Caco-2 (cell line): ENCODE data around the gene EMD. TPM values are rescaled to one million over a fixed set of nuclear protein-coding genes. Genes with fewer than 3 reads are reported as not detected.
"Not testable (repeated sequence)": the region's sequence is repeated elsewhere in the genome, so short reads cannot be mapped to it uniquely, and the experiment has no call there.

Experiments used
- BruUV-seq: library from RNA; stranded (reverse); fragments of 400-500 nt; replicated peaks from 2 replicates; lab custom pipeline; 2021; lab: Mats Ljungman, UMichigan
- CTCF ChIA-PET: fragments of 300-600 bp; sonication (Branson Sonifier 250); formaldehyde crosslinking; loops from one replicate; lab custom pipeline; 2022; ENCODE audit warnings: antibody characterized with exemption; lab: Charles Lee
- POLR2A ChIA-PET: fragments of 300-600 bp; sonication (Branson Sonifier 250); formaldehyde crosslinking; loops from one replicate; lab custom pipeline; 2022; ENCODE audit warnings: antibody characterized with exemption; lab: Charles Lee
- DNase-seq, 2 experiments: peaks; one replicate each; pipeline versions ENCODE4 v3.0.0 to v3.0.0-alpha.2; 2020 to 2022
- H3K27me3 ChIP-seq: replicated peaks from 2 replicates; pipeline ENCODE4 v1.6.0; 2011; ENCODE audit warnings: low read length; ENCODE audit not compliant: control insufficient read depth, insufficient read depth
- H3K36me3 ChIP-seq: 2 replicates; pipeline ENCODE4 v1.5.1; 2011; ENCODE audit warnings: low read length; ENCODE audit not compliant: control insufficient read depth, insufficient read depth
- H3K4me1 ChIP-seq: fragments of 250-450 bp; sonication (Bioruptor Pico); 2 replicates; pipeline ENCODE4 v1.5.1; 2020; ENCODE audit warnings: mild to moderate bottlenecking
- H3K4me3 ChIP-seq: 2 replicates; pipeline ENCODE4 v1.5.1; 2011; ENCODE audit warnings: low read depth, mild to moderate bottlenecking, control low read depth, low read length
- H3K9me3 ChIP-seq: fragments of 250-450 bp; sonication (Bioruptor Pico); 2 replicates; pipeline ENCODE4 v1.5.1; 2020; ENCODE audit warnings: mild to moderate bottlenecking, moderate library complexity
- H3K27ac Mint-ChIP-seq: one replicate; pipeline ENCODE4 v1.8.0; 2022; ENCODE audit warnings: mixed read lengths; ENCODE audit not compliant: unreplicated experiment
- H3K27me3 Mint-ChIP-seq: one replicate; pipeline ENCODE4 v1.8.0; 2022; ENCODE audit warnings: mixed read lengths; ENCODE audit not compliant: insufficient read depth, unreplicated experiment
- H3K36me3 Mint-ChIP-seq: one replicate; pipeline ENCODE4 v1.8.0; 2022; ENCODE audit warnings: mild to moderate bottlenecking, mixed read lengths; ENCODE audit not compliant: insufficient read depth, unreplicated experiment
- H3K4me1 Mint-ChIP-seq: one replicate; pipeline ENCODE4 v1.8.0; 2022; ENCODE audit warnings: low read depth, mixed read lengths; ENCODE audit not compliant: unreplicated experiment
- H3K4me3 Mint-ChIP-seq: one replicate; pipeline ENCODE4 v1.8.0; 2022; ENCODE audit warnings: mild to moderate bottlenecking, moderate library complexity, mixed read lengths; ENCODE audit not compliant: unreplicated experiment
- H3K9me3 Mint-ChIP-seq: one replicate; pipeline ENCODE4 v1.8.0; 2022; ENCODE audit warnings: mixed read lengths; ENCODE audit not compliant: unreplicated experiment
- CTCF ChIP-seq, 2 experiments: fragments of 200-600 bp in 1 of 2; IDR thresholded peaks; 1 replicate in 1 of 2; 2 replicates in 1 of 2; pipeline versions ENCODE4 v1.5.1 to v1.8.0; 2011 to 2022; ENCODE audit warnings: antibody characterized with exemption in 1 of 2, control low read depth in 1 of 2, inconsistent platforms in 1 of 2, low read depth in 1 of 2, low read length in 1 of 2, mild to moderate bottlenecking in 1 of 2, moderate library complexity in 1 of 2; ENCODE audit not compliant: insufficient read depth in 1 of 2, severe bottlenecking in 1 of 2, unreplicated experiment in 1 of 2
- intact Hi-C: fragments of 100-400 bp; cut with micrococcal nuclease; formaldehyde crosslinking; loops from one replicate; pipeline ENCODE4 v1.10.0; 2022; ENCODE audit not compliant: unreplicated experiment
- total RNA-seq: library from RNA; stranded (reverse); gene quantifications from 2 replicates; pipeline ENCODE4 v1.2.3, GENCODE V29; 2022

The EMD gene
- total RNA-seq, 1 experiment from 2014 or later = 70.1 TPM

- Histone ChIP-seq H3K36me3 (no peaks in the 10 kb centered on the region; the same call in 1 of the 2 replicates), H3K4me3 (no peak overlapping the region), H3K4me1 (no peaks in the 10 kb centered on the region), H3K27me3 (no peaks in the 10 kb centered on the region), H3K9me3 (no peaks in the 10 kb centered on the region)
- no peaks in the 10 kb centered on the region for H3K27me3 Mint-ChIP-seq
- ChIA-PET POLR2A (interaction anchor here (0.6 kb wide), 1 partner anchor 13 kb away, joined by 4 read pairs; no protein-coding TSS in a partner anchor), CTCF (interaction anchor here (0.6 to 0.9 kb wide), 2 partner anchors 11 to 32 kb away, joined by 3 read pairs; no protein-coding TSS in a partner anchor)
- H3K4me3 Mint-ChIP-seq = no peak overlapping the region
- H3K27ac Mint-ChIP-seq = no peak overlapping the region
- no peak for DNase-seq
- peak in 1 of 2 experiments; percentile 44 for TF ChIP-seq CTCF (IDR thresholded peaks at IDR 0.05; ENCODE audit: insufficient read depth in 1 of 2, low read depth in 1 of 2, low read length in 1 of 2, severe bottlenecking in 1 of 2, unreplicated experiment in 1 of 2)
- no TSS peak for BruUV-seq
- no peaks in the 10 kb centered on the region for H3K9me3 Mint-ChIP-seq
- intact Hi-C loops = no loop called here
- peaks cover 47% of the 10 kb centered on the region for H3K36me3 Mint-ChIP-seq
- H3K4me1 Mint-ChIP-seq = peaks cover 6% of the 10 kb centered on the region
Observed at GRCh38 chrX:154384284-154384892, 5.3 kb downstream of the EMD start.

GRCh38 chrX:154388094-154388493 is 9.0 kb downstream of the EMD start:
- intact Hi-C loops, H3K4me3 ChIP-seq, H3K4me3 Mint-ChIP-seq, H3K27me3 ChIP-seq, H3K9me3 ChIP-seq, DNase-seq, H3K4me1 ChIP-seq, CTCF ChIA-PET, H3K27ac Mint-ChIP-seq, H3K9me3 Mint-ChIP-seq, H3K4me1 Mint-ChIP-seq, H3K27me3 Mint-ChIP-seq, POLR2A ChIA-PET, BruUV-seq, H3K36me3 ChIP-seq: not testable (repeated sequence)
- H3K36me3 Mint-ChIP-seq = peaks cover 15% of the 10 kb centered on the region

GRCh38 chrX:154388649-154389048 is 9.6 kb downstream of the EMD start:
- DNase-seq, H3K4me3 ChIP-seq, H3K27ac Mint-ChIP-seq, H3K27me3 ChIP-seq, intact Hi-C loops, H3K4me3 Mint-ChIP-seq, BruUV-seq, POLR2A ChIA-PET, H3K36me3 Mint-ChIP-seq, H3K9me3 ChIP-seq, H3K36me3 ChIP-seq, H3K4me1 Mint-ChIP-seq, H3K27me3 Mint-ChIP-seq, CTCF ChIA-PET, H3K9me3 Mint-ChIP-seq, H3K4me1 ChIP-seq: not testable (repeated sequence)

GRCh38 chrX:154389812-154390747 is 11.0 kb downstream of the EMD start:
- H3K9me3 ChIP-seq, H3K9me3 Mint-ChIP-seq, CTCF ChIA-PET: not testable (repeated sequence)

GRCh38 chrX:154396363-154396762 is 17.3 kb downstream of the EMD start:
- peaks cover 37% of the 10 kb centered on the region for H3K36me3 Mint-ChIP-seq
- H3K9me3 Mint-ChIP-seq, H3K27ac Mint-ChIP-seq, BruUV-seq, H3K27me3 ChIP-seq, H3K9me3 ChIP-seq, H3K4me3 ChIP-seq, intact Hi-C loops, H3K4me1 Mint-ChIP-seq, H3K36me3 ChIP-seq, CTCF ChIA-PET, POLR2A ChIA-PET, DNase-seq, H3K27me3 Mint-ChIP-seq: not testable (repeated sequence)
- H3K4me3 Mint-ChIP-seq = peak overlapping the region; percentile 97
- H3K4me1 ChIP-seq = peaks cover 21% of the 10 kb centered on the region

More at GRCh38 chrX:154389812-154390747, 11.0 kb downstream of the EMD start:
- H3K4me1 Mint-ChIP-seq, H3K36me3 Mint-ChIP-seq, H3K36me3 ChIP-seq, BruUV-seq, H3K4me1 ChIP-seq, H3K27me3 Mint-ChIP-seq, intact Hi-C loops, H3K4me3 Mint-ChIP-seq, POLR2A ChIA-PET, H3K27me3 ChIP-seq, H3K27ac Mint-ChIP-seq: not testable (repeated sequence)
- H3K4me3 ChIP-seq = peak overlapping the region; percentile 14; the same call in 1 of the 2 replicates
- DNase-seq = peak in 1 of 2 experiments; percentile 26
